Common myeloid progenitor, CD34-positive (primary cell): ENCODE measurements around the gene PRKCB.

Experiments used
- CTCF ChIA-PET: fragments of 350-600 bp; sonication (Branson Sonifier 250); formaldehyde crosslinking; loops from one replicate; lab custom pipeline; 2021; ENCODE audit warnings: antibody characterized with exemption; lab: Charles Lee
- POLR2A ChIA-PET: fragments of 350-600 bp; sonication (Branson Sonifier 250); formaldehyde crosslinking; loops from one replicate; lab custom pipeline; 2021; ENCODE audit warnings: antibody characterized with exemption; lab: Charles Lee
- DNase-seq, 3 donors: peaks; one replicate each; pipeline versions ENCODE4 v3.0.0 to v3.0.0-alpha.2; 2013
- H3K27ac ChIP-seq, 2 experiments: 1 replicate in 1 of 2; 2 replicates in 1 of 2; pipeline ENCODE4 v1.7.0; 2013; ENCODE audit warnings: inconsistent platforms in 2 of 2, low read length in 2 of 2, mild to moderate bottlenecking in 2 of 2, low read depth in 1 of 2, moderate library complexity in 1 of 2; ENCODE audit not compliant: severe bottlenecking in 2 of 2, insufficient read depth in 1 of 2, poor library complexity in 1 of 2
- H3K27me3 ChIP-seq, 5 experiments: replicated peaks in 2 of 5; 1 replicate in 3 of 5; 2 replicates in 2 of 5; pipeline versions ENCODE4 v1.6.1 to v1.7.0; 2013; ENCODE audit warnings: low read length in 4 of 5, mild to moderate bottlenecking in 2 of 5, moderate library complexity in 2 of 5, inconsistent platforms in 1 of 5; ENCODE audit not compliant: insufficient read depth in 5 of 5, control insufficient read depth in 4 of 5
- H3K36me3 ChIP-seq, 4 experiments: 1 replicate in 2 of 4; 2 replicates in 2 of 4; pipeline versions ENCODE4 v1.6.1 to v1.7.0; 2013; ENCODE audit warnings: low read length in 3 of 4, control low read depth in 1 of 4, mild to moderate bottlenecking in 1 of 4; ENCODE audit not compliant: control insufficient read depth in 4 of 4, insufficient read depth in 4 of 4
- H3K4me1 ChIP-seq, 4 experiments: 1 replicate in 3 of 4; 2 replicates in 1 of 4; pipeline versions ENCODE4 v1.6.1 to v1.7.1; 2013; ENCODE audit warnings: low read length in 3 of 4, mild to moderate bottlenecking in 3 of 4, control low read depth in 1 of 4, inconsistent platforms in 1 of 4, moderate library complexity in 1 of 4; ENCODE audit not compliant: control insufficient read depth in 4 of 4, insufficient read depth in 4 of 4; ENCODE audit errors: control extremely low read depth in 1 of 4
- H3K4me3 ChIP-seq, 7 experiments: 1 replicate in 4 of 7; 2 replicates in 3 of 7; pipeline versions ENCODE4 v1.5.1 to v1.7.0; 2013; ENCODE audit warnings: mild to moderate bottlenecking in 7 of 7, low read length in 6 of 7, moderate library complexity in 6 of 7, inconsistent platforms in 2 of 7, low read depth in 2 of 7, control low read depth in 1 of 7; ENCODE audit not compliant: insufficient read depth in 4 of 7, control insufficient read depth in 1 of 7; ENCODE audit errors: extremely low read depth in 1 of 7
- H3K9me3 ChIP-seq, 5 experiments: 1 replicate in 4 of 5; 2 replicates in 1 of 5; pipeline versions ENCODE4 v1.6.1 to v1.7.1; 2013; ENCODE audit warnings: low read length in 4 of 5, mild to moderate bottlenecking in 2 of 5, inconsistent platforms in 1 of 5, low read depth in 1 of 5, moderate library complexity in 1 of 5; ENCODE audit not compliant: control insufficient read depth in 4 of 5, insufficient read depth in 2 of 5; ENCODE audit errors: control extremely low read depth in 1 of 5
- WGBS: methylation state at CpG from one replicate; pipeline ENCODE4 v1.1.5; 2013; ENCODE audit not compliant: insufficient coverage; 5-methylcytosine and 5-hydroxymethylcytosine counted together

PRKCB gene

GRCh38 chr16:24007934-24008333, 172.2 kb downstream of the PRKCB start:
- CTCF ChIA-PET: interaction anchor here (1.4 to 9.6 kb wide), 4 partner anchors 9 to 204 kb away, joined by 3 to 100 read pairs (median 52); no protein-coding TSS in a partner anchor
- no peak overlapping the region for H3K27ac ChIP-seq
- 100% methylated on average over 1 of the region's 1 CpG for WGBS
- no peaks in the 10 kb centered on the region for H3K27me3 ChIP-seq
- DNase-seq: no peak
- no peaks in the 10 kb centered on the region for H3K9me3 ChIP-seq
- no peak overlapping the region for H3K4me3 ChIP-seq
- H3K4me1 ChIP-seq: peaks cover 17 to 49% (median 37%) of the 10 kb centered on the region in 4 experiments
- peaks cover 0 to 6% (median 0%) of the 10 kb centered on the region in 4 experiments for H3K36me3 ChIP-seq
- POLR2A ChIA-PET: no interaction called here

DNA sequence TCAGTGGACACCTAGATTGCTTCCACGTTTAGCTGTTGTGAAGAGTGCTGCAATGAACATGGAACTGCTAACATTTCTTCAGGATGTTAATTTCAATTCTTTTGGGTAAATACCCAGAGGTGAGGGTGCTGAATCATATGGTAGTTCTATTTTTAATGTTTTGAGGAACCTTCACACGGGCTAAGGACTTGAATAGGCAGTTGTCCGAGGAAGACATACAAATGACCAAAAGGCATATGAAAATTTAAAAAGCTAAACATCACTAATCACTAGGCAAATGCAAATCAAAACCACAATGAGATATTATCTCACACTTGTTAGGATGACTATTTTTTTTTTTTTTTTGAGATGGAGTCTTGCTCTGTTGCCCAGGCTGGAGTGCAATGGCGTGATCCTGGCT, 173.3 kb downstream of the PRKCB start:
- peak in 2 of 3 donors; percentile 40 to 59 for DNase-seq
- Histone ChIP-seq H3K4me1 (peaks cover 20 to 58% (median 44%) of the 10 kb centered on the region in 4 experiments), H3K9me3 (no peaks in the 10 kb centered on the region), H3K4me3 (no peak overlapping the region), H3K36me3 (peaks cover 0 to 6% (median 0%) of the 10 kb centered on the region in 4 experiments), H3K27me3 (no peaks in the 10 kb centered on the region), H3K27ac (no peak overlapping the region)
- POLR2A ChIA-PET: interaction anchor here (0.6 kb wide), 1 partner anchor 223 kb away, joined by 3 read pairs; no protein-coding TSS in a partner anchor
- CTCF ChIA-PET: interaction anchor here (1.5 to 9.6 kb wide), 8 partner anchors 19 to 205 kb away, joined by 5 to 100 read pairs (median 12); no protein-coding TSS in a partner anchor
- 40% methylated on average over 2 of the region's 4 CpGs for WGBS

DNA sequence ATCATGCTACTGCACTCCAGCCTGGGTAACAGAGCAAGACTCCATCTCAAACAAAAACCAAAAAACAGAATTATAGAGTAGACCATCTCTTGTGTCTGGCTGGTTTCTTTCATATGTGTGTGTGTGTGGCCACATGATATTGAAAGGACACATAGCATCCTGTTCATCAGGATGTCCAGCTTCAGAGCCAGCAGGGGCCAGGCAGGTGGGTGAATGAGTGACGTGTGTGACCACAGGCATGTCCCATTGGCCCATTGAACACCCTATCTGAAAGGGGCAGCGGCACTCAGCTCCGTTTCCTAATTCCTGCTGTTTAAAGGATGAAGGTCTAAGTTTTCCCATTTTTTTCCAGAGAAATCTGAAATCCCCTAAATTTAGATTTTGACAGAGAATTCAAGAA, 174.2 kb downstream of the PRKCB start:
- Histone ChIP-seq H3K9me3 (no peaks in the 10 kb centered on the region), H3K27me3 (no peaks in the 10 kb centered on the region)

DNA sequence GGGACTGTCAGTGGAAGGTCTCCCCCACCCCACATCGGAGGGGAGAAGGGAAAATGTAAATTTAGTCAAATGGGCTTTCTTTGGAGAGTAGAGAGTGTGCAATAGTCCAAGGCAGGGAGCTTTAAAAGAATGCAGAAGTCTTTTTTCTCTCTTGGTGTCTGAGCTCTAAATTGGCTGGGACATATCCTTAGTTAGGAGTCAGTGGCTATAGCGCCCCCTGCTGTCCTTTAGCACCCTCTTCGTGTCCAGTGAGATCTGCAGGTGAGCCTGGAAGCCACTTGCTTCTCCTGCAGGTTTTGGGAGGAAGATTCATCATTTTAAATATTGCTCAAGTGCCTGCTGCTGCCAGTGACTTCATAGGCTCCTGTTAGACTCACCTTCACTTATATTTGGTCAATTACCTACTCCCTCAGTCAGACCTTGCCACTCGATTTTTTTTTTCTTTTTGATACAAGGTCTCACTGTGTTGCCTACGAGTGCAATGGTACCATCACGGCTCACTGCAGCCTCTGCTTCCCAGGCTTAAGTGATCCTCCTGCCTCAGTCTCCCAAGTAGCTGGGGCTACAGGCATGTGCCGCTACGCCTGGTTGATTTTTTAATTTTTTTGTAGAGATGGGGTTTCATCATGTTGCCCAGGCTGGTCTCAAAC, 174.8 kb downstream of the PRKCB start:
- Histone ChIP-seq H3K4me1 (peaks cover 20 to 68% (median 50%) of the 10 kb centered on the region in 4 experiments), H3K27ac (no peak overlapping the region), H3K36me3 (peaks cover 0 to 6% (median 0%) of the 10 kb centered on the region in 4 experiments), H3K4me3 (no peak overlapping the region), H3K9me3 (no peaks in the 10 kb centered on the region), H3K27me3 (no peaks in the 10 kb centered on the region)
- ChIA-PET CTCF (interaction anchor here (0.6 to 9.6 kb wide), 44 partner anchors 9 to 351 kb away, joined by 3 to 117 read pairs (median 5); no protein-coding TSS in a partner anchor), POLR2A (interaction anchor here (0.7 to 1.3 kb wide), 2 partner anchors 9 to 132 kb away, joined by 4 read pairs; no protein-coding TSS in a partner anchor)
- DNase-seq: peak; percentile 93 to 96 (median 94)
- 44% methylated on average over 5 of the region's 8 CpGs for WGBS

More for the DNA sequence above, 174.2 kb downstream of the PRKCB start:
- WGBS: 78% methylated on average over 3 of the region's 3 CpGs
- peaks cover 0 to 6% (median 0%) of the 10 kb centered on the region in 4 experiments for H3K36me3 ChIP-seq
- H3K4me1 ChIP-seq: peaks cover 20 to 66% (median 50%) of the 10 kb centered on the region in 4 experiments
- H3K4me3 ChIP-seq: no peak overlapping the region
- POLR2A ChIA-PET: interaction anchor here (0.7 to 1.3 kb wide), 2 partner anchors 9 to 131 kb away, joined by 4 read pairs; no protein-coding TSS in a partner anchor
- H3K27ac ChIP-seq: no peak overlapping the region
- CTCF ChIA-PET: interaction anchor here (0.6 to 9.6 kb wide), 40 partner anchors 9 to 351 kb away, joined by 3 to 117 read pairs (median 5); no protein-coding TSS in a partner anchor
- peak in 1 of 3 donors; percentile 40 for DNase-seq

DNA sequence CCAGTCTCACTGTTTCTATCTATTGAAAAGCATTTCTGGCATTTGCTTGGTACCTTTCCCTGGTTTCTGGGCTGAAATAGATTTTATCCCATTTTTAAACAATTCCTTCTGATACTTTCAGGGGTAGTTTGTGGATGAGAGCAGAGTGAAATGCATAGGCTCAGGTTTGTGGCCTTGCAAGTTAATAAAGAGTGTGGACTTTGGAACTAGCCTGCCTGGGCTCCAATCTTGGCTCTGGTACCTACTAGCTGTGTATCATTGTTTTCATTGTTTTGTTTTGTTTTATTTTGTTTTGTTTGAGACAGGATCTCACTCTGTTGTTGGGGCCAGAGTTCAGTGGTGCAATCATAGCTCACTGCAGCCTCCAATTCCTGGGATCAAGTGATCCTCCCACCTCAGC, 175.5 kb downstream of the PRKCB start:
- CTCF ChIA-PET: interaction anchor here (0.7 to 9.6 kb wide), 15 partner anchors 9 to 207 kb away, joined by 3 to 117 read pairs (median 4); no protein-coding TSS in a partner anchor
- H3K4me1 ChIP-seq: peaks cover 18 to 63% (median 46%) of the 10 kb centered on the region in 4 experiments

GRCh38 chr16:24013054-24013636, 177.4 kb downstream of the PRKCB start:
- WGBS: 90% methylated on average over 4 of the region's 5 CpGs
- DNase-seq: no peak
- Histone ChIP-seq H3K9me3 (no peaks in the 10 kb centered on the region), H3K27ac (no peak overlapping the region), H3K4me1 (peaks cover 19 to 68% (median 51%) of the 10 kb centered on the region in 4 experiments), H3K27me3 (no peaks in the 10 kb centered on the region), H3K4me3 (no peak overlapping the region), H3K36me3 (peaks cover 0 to under 1% (median 0%) of the 10 kb centered on the region in 4 experiments)
- CTCF ChIA-PET: interaction anchor here (0.6 to 9.6 kb wide), 6 partner anchors 21 to 209 kb away, joined by 3 to 117 read pairs (median 36); no protein-coding TSS in a partner anchor
- POLR2A ChIA-PET: interaction anchor here (1.0 kb wide), 1 partner anchor 55 kb away, joined by 5 read pairs; no protein-coding TSS in a partner anchor

More for the DNA sequence above, 175.5 kb downstream of the PRKCB start:
- POLR2A ChIA-PET: no interaction called here
- Histone ChIP-seq H3K4me3 (no peak overlapping the region), H3K27me3 (no peaks in the 10 kb centered on the region), H3K9me3 (no peaks in the 10 kb centered on the region), H3K27ac (no peak overlapping the region), H3K36me3 (peaks cover 0 to 3% (median 0%) of the 10 kb centered on the region in 4 experiments)
- DNase-seq: no peak
